NCI-H2107 treated with DMSO at 0.1 percent for 48 hours (cell line): ENCODE results near the gene PTPRJ.

Experiments used
- DNase-seq: peaks from one replicate; lab custom pipeline; 2025; ENCODE audit not compliant: unreplicated experiment; lab: John Stamatoyannopoulos, UW

Gene PTPRJ

DNA sequence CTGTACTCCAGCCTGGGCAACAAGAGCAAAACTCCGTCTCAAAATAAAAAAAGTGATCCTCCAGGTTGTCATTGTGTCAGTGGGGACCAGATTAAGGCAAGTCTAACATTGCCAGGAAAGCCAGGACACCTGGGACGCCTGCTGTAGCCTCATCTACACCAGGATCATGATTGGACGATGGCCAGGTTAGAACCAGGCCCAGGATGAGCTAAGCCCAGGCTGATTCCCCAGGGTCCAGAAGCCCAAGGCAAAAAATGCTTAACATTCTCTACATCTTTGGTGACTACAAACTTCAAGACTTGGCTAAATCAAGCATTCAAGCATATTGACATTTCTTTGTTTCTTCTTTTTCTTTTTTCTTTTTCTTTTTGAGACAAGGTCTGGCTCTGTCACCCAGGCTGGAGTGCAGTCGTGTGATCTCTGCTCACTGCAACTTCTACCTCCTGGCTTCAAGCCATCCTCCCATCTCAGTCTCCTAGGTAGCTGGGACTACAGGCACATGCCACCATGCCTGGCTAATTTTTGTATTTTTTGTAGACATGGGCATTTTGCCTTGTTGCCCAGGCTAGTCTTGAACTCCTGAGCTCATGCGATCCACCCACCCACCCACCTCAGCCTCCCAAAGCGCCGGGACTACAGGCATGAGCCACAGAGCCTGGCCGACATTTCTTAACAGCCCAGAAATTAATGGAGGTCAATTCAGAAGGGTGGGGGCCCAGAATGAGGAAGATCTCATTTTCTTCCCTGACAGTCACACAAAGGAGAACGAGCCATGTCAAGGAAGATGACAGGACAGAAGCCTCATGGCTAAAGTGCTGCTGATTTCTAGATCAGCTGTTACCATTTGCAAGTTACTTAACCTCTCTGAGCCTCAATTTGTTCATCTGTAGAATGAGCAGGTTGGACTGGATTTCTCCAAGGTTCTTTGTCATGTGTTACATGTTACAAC, 12.5 kb upstream of the PTPRJ start:
- DNase-seq, result no peak

DNA sequence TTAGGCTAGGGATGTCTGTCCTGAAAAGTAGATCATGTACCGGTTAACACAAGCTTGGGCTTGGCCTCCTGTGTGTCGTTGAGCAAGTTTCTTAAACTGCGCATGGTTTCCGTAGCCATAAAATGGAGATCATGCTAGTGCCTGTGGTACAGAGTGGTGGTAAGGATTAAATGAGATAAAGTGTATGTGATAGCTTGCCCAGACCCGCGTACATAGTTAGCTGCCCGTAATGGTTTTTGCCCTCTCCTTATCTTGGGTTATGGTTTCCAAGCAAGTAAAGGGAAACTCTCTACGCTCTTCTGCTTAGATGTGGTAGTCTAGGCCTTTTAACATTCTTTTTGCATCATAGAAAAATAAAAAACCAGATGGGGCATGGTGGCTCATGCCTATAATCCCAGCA, 11.0 kb upstream of the PTPRJ start:
- no peak for DNase-seq

DNA sequence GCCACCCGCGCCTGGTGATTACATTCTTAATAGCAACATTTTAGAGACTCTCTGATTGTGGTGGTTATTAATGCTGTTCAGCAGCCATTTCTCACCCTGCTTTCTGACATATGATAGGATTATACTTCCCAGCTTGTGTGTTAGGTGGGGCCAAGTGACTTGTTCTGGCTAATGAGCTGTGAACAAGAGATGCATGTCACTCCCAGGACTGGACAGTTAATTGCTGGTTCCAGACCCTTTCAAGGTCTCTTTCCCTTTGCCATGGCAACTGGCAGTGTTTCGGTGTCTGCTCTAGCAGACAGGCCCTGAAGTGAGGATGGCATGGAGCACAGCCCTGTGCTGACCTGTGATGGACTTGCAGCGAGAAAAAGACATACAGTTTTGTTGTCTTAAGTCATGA, 8.9 kb upstream of the PTPRJ start:
- DNase-seq, result no peak

DNA sequence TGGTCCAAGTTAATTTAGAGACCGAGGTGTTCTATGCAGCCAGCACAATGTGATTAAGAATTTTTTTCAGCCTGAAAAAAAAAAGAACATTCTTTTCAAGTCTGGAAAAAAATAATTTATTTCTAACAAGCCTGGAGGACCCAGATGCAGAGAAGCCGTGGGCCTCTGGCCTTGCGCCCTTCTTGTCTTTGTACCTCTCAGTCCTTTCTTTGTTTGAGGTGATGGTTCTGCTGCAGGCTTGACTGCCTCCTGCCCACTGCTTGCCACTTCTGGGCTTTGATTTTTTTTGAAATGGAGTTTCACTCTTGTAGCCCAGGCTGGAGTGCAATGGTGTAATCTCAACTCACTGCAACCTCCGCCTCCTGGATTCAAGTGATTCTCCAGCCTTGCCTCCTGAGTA, 7.2 kb upstream of the PTPRJ start:
- no peak for DNase-seq

DNA sequence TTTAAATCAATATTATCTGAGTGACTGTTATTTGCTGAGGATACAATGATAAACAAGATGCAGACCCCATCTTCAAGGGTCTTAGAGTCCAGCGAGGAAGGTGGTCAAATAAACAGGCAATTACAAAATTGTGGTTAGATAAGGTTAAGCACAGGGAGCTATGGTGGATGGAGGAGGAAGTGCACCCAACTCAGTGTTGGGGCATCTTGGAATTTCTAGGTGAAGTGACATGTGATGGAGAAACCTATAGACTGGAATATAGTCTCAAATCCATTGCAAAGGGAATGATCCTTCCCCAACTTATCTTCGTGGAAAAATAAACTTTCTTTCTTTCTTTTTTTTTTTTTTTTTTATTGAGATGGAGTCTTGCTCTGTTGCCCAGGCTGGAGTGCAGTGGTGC, 3.4 kb upstream of the PTPRJ start:
- DNase-seq, result no peak

DNA sequence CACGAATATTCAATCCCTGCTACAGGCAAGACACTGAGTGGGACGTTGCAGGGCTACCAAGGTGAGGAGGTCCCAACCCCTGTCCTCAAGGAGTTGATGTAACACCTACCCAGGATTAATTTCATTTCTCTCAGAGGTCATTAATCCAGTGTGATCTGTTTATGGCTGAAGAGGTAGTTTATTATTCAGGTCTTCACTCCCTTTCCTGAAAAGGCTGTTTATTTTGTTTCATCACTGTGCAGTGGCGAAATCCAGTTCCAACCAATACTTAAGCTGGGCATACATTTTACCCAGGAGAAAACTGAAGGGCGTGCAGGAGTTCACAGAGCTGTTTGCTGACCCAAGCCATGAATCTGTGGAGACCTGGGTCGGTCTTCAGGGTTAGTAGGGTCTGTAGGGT, 2.7 kb upstream of the PTPRJ start:
- no peak for DNase-seq

DNA sequence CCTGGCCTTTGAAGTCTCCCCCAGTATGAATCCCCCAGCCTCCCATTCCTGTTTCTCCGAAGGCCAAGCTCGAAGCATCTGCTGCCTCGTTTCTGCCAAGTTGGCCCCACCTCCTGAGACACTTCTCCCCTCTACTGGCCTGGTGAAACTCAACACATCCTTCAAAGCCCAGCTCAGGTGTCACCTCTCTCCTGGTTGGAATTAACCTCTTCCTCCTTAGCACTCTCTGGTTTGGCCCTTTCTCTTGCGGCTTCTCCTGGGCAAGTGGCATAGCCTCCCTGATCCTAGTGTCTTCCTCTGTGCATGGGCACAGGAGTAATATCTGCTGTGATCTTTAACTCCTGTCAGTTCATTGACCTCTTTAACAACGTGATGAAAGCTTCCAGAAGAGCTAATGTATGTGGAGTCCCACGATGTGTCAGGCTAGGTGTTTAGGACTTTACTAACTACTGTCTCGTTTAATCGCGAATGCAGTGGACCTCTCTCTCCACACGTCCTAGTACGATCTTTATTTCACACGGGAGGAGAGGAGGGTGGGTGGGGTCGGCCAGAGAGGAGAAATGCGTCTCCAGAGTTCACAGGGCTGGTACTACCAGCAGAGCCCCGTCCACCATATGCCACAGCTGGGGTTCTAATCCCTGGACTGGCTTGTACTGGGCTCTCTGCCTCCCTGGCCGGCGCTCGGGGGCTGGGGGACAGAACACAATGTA, 826 bp upstream of the PTPRJ start:
- peak; percentile 57 for DNase-seq

DNA sequence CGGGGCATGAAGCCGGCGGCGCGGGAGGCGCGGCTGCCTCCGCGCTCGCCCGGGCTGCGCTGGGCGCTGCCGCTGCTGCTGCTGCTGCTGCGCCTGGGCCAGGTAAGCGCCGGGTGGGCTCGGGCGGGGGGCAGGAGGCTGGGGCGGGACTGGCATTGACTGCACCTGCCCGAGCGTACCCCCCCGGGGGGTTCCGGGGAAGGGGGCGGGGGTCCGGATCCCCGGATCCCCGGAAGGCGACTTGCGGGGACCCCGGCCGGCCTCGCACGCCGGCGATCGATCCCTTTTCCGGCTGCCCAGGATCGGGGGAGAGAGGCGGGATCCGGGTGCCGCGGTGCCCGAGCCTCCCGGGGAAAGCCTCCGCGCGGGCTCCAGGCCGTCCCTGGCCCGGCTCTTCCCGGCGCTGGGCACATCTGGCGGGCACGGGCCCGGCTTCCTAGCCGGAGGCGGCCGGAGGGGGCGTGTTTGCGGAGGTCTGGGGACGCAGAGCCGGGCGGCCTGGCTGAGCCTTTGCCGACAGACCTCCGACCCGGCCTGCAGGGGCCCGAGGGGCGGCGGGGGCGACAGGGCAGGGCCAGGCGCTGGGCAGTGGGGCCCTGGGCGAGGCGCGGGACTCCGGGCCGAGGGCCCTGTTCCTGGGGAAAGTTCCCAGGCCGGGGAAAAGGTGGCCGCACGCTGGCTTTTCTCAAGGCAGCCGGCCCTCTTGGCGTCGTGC, 705 bp downstream of the PTPRJ start:
- DNase-seq, result no peak

DNA sequence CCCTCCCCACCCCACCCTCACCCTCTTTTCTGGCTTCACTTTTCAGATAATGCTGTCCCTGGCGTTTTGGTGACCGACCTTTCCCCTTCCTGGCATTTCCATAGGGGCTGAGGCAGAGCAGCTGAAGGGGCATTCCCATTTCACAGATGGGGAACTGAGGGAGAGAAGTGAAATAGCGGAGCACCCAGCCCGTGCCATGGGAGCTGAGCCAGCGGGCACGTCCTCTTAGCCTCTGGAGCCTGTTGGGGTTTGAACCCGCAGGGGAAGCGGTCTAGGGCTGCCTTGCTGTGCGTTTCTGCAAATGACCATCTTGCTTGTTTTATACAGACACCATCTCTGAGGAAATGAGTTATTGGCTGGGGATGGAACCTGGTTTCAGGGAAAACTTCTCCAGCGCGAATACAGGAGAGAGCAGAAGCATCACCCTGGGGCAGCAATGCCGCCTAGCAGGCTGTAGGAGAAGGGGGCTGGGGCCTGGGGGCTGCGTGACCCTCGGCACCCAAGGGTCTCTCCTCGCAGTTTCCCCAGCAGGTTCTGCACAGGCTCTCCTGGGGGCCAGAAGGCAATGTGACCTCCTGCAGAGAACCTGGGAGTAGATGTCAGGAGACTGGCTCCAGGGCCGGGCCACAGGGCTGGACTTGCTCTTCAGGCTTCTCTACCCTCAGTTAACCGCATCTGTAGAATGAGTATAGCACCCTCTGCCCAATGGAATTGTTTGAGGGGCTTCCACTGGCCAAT, 1.5 kb downstream of the PTPRJ start:
- DNase-seq, result no peak

DNA sequence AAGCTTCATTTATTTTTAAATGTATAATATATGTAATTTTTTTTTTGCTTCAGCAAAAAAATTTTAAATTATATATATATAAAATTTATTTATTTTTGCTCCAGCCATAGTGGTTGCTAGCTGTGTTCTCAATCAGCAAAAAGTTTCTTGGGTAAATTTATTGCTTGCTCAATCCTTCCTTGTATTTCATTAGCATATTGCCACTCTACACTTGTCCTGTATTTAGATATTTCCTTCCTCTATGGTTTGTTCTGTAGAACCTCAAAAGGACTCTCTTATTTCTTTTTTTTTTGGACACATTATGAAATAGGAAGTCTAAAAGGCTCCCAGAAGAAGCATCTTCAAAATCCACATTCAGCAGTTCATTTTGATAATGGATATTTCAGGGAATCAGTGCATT, 2.3 kb downstream of the PTPRJ start:
- DNase-seq, result no peak

DNA sequence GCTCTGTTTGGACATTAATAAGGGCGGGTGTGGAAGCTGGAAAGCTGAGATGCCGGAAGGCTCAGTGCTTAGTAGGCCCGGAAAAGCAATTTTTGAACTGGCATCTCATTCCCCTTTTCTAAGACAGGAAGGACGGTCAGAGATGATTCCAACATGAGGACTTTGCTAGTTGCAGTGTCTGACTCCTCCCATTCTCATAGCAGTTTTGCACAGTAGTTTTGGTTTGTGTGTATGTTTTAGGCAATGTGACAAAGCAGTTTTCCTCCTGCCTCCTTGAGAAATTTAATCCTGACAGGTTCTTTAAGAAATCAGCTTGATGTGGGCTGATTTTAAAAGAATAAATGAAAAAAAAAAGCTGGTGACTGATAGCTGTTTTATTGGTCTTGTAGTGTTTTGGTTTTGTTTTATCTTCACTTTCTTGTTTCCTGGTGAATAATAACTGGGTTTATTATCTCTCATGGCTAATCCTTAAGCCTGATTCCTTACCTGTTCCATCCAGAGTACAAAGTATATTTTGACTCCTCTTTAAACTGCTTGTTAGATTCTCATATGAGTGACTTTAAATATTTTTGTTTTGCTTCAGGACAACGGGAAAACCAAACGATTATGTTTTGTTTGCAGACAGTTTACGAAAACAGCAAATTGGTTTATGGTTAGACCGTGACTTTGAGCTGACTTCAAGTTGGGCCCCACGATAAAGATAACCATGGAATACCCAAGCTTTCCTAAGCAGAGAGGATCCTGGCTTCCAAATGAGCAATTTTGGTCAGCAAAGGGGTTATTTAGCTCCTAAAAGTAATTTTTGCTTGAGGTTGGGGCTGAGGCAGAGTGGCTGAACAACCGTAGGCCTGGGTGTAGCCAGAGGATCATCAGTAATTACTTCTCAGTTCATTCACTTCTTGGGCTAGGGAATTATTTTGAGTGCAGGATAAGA, 3.4 kb downstream of the PTPRJ start:
- DNase-seq, result no peak

DNA sequence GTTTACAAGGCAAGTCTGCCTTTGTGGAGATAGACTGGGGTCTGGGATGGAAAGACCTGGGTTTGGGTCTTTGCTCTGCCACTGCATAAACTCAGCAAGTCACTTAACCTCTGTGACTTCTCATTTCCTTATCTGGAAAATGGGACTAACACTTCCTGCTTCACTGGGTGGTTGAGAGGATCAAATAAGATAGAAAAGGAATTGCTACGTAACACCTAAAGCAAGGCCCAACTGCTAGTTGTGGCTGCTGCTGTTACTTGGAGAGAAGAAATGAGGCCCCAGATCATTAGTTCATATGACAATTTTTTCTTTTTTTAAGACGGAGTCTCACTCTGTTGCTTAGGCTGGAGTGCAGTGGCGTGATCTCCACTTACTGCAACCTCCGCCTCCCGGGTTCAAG, 5.9 kb downstream of the PTPRJ start:
- DNase-seq, result no peak

DNA sequence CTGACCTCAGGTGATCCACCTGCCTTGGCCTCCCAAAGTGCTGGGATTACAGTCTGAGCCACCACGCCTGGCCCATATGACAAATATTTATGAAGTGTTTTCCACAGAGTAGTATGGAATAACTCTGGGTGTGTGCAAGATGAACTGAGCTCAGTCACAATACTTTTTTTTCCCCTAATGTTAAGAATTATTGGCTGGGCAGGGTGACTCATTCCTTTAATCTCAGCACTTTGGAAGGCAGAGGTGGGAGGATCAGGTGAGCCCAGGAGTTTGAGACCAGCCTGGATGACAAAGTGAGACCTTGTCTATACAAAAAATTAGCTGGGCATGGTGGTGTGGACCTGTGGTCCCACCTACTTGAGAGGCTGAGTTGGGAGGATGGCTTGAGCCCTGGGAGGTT, 6.4 kb downstream of the PTPRJ start:
- no peak for DNase-seq

DNA sequence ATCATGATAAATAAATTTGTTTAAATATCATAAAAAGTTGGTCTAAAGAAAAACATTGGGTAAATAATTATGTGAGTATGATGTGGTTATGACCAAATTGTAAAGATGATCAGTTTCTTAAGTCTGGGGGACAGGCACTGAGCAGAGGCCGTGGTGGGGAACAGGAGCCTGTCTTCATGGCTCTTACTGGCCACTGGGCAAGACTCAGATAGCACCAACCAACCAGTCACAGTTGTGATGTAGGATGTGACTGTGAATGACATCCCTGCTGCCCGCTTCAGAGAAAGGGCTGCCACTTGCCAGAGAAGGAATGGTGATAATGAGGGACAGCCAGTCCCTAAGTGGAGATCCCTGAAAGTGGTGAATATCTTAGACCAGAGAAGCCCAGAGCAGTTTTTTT, 7.0 kb downstream of the PTPRJ start:
- no peak for DNase-seq

DNA sequence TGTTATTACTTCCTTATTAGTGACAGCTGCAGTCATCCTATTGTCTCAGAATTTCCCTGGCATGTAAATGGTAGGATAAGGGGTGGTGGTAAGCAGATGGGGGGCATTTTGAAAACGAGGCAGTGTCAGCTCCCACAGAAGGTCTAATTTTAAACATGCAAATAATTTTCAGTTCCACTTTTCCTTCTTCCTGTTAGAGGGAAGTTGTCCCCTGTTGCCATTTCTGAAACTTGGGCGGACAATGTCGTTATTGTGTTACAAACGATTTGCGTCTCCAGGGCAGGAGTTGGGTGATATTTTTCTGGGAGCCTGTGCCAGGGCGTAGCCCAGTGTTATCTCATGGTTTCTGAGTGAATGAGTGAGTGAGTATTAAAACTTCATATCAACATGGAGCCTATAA, 7.4 kb downstream of the PTPRJ start:
- no peak for DNase-seq

DNA sequence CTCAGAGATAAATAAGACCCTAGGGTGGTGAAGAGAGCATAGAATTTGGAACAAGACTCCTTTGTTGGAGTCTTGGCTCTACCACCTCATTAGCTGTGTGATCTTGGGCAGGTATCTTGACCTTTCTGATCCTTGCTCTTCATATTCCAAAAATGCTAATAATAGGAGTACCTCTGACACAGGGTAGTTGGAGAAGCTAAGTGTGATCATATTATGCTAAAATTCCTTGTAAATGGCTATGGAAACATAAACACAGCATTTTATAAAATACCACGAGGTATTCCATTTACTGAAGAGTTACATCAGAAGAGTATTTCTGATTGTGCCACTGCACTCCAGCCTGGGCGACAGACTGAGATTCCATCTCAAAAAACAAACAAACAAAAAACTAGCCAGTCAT, 9.4 kb downstream of the PTPRJ start:
- DNase-seq, result no peak

DNA sequence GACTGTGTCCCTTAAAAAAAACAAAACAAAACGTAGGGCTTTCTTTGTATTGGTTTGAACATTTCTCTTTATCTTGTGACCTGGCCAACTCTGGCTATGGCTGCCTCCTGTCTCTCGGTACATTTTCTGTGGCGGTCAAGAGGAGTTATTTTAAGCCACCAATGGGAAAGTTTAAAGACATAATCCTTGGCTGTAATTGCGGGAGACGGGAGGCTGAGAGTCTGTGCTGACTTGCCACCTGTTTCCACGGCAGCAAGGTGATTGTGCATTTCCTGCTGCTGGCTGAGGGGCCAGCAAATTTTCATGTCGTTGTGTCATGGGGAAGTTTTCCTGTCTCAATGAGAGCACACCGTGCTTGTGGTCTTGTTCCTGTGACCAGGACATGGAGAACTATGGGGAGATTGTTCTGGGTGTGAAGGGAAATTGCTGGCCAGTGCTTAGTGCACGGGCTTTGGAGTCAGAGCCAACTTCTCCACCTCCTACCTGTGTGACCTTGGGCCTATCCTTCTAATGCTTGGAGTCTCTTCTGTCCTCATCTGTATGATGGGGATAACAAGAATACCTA, 11.0 kb downstream of the PTPRJ start:
- DNase-seq, result peak; percentile 57

DNA sequence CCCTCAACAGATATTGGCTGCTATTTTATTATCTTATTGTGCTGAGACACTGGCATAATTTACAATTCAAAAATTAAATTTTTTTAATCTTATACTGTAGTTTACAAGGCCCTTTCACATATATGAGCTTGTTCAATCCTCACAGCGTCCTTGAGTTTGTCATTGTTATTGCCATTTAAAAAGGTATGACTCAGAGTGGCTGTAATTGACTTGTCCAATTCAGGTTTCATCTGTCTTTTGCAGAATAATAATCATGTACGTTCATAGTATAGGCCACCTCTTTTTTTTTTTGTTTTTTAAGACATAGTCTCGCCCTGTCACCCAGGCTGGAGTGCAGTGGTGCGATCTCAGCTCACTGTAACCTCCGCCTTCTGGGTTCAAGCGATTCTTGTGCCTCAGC, 11.5 kb downstream of the PTPRJ start:
- DNase-seq, result no peak

DNA sequence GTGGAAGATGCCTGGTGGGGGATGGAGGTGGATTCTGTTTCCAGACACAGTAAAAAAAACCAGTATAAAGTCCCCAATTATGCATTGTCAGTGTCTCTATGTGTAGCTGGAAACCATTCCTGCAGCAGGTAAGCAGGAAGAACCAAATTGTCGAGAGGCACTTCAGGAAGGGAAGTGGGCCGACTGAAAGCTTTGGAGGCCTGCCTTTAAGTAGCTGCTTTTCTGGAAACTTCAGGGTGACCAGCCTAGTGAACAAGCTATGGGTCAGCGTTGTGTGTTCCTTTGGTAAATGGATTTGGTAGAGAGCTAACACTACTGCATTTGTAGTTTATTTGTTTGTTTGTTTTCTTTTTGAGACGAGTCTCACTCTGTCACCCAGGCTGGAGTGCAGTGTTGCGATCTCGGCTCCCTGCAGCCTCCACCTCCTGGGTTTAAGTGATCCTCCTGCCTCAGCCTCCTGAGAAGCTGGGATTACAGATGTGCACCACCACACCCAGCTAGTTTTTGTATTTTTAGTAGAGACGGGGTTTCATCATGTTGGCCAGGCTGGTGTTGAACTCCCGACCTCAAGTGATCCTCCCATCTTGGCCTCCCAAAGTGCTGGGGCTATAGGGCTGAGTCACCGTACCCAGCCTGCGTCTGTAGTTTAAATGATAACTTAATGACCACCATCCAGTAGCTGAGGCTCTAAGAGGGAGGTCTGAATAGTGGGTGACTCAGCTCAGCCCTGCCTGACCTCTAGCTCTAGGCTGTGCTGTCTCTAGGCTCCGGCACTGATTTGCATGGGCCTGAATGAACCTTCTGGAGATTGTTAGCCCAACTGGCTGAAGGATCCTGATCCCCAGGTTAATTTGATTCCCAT, 12.8 kb downstream of the PTPRJ start:
- no peak for DNase-seq
